SU-DHL-6 (cell line): ENCODE measurements around the gene TNFRSF18.

Experiments
- H2AFZ ChIP-seq: fragments of 200-600 bp; sonication (generic); 2 replicates; pipeline ENCODE4 v1.6.1; 2014; ENCODE audit warnings: low read depth, mild to moderate bottlenecking, moderate library complexity, mixed read lengths, antibody characterized with exemption, low read length; ENCODE audit not compliant: severe bottlenecking
- H3F3A ChIP-seq: fragments of 200-600 bp; shearing (Covaris generic); 2 replicates; pipeline ENCODE4 v1.6.0; 2016; ENCODE audit warnings: antibody characterized with exemption, mild to moderate bottlenecking; ENCODE audit not compliant: insufficient read depth
- H3K27ac ChIP-seq: fragments of 200-600 bp; sonication (generic); 2 replicates; pipeline ENCODE4 v1.5.1; 2016; ENCODE audit warnings: low read depth, mild to moderate bottlenecking, low read length, moderate library complexity, mixed read lengths
- H3K27me3 ChIP-seq: fragments of 200-600 bp; sonication (generic), shearing (Covaris generic); 2 replicates; pipeline ENCODE4 v1.6.0; 2014; ENCODE audit warnings: mild to moderate bottlenecking, low read length
- H3K36me3 ChIP-seq: fragments of 200-600 bp; sonication (generic); 2 replicates; pipeline ENCODE4 v1.6.1; 2014; ENCODE audit warnings: mild to moderate bottlenecking, low read length, mixed read lengths
- H3K4me2 ChIP-seq: fragments of 300-600, 200-600 bp; shearing (Covaris generic), sonication (generic); 2 replicates; pipeline ENCODE4 v1.6.0; 2014; ENCODE audit warnings: low read length, low read depth, mild to moderate bottlenecking; ENCODE audit not compliant: poor library complexity, severe bottlenecking
- H3K4me3 ChIP-seq: fragments of 200-600 bp; sonication (generic); 2 replicates; pipeline ENCODE4 v1.5.1; 2014; ENCODE audit warnings: antibody characterized with exemption, low read length, mild to moderate bottlenecking, mixed read lengths; ENCODE audit not compliant: insufficient read depth, poor library complexity, severe bottlenecking
- H3K79me2 ChIP-seq: fragments of 200-600 bp; sonication (generic); 2 replicates; pipeline ENCODE4 v1.6.1; 2014; ENCODE audit warnings: mild to moderate bottlenecking, low read length, moderate library complexity; ENCODE audit not compliant: insufficient read depth
- H3K9ac ChIP-seq: fragments of 200-600 bp; sonication (generic); 2 replicates; pipeline ENCODE4 v1.7.0; 2014; ENCODE audit warnings: mild to moderate bottlenecking, low read length
- H3K9me2 ChIP-seq: fragments of 200-600 bp; sonication (generic); replicated peaks from 2 replicates; pipeline ENCODE4 v1.6.1; 2014; ENCODE audit warnings: low read length; ENCODE audit not compliant: insufficient read depth
- H3K9me3 ChIP-seq: fragments of 200-600 bp; sonication (generic); 2 replicates; pipeline ENCODE4 v1.6.1; 2014; ENCODE audit warnings: low read length, mixed read lengths; ENCODE audit not compliant: insufficient read depth
- H4K20me1 ChIP-seq: fragments of 200-600 bp; sonication (generic); 2 replicates; pipeline ENCODE4 v1.6.1; 2014; ENCODE audit warnings: low read depth, mild to moderate bottlenecking, antibody characterized with exemption, low read length, moderate library complexity, mixed read lengths
- CTCF ChIP-seq: fragments of 200-600 bp; sonication (generic); IDR thresholded peaks from one replicate; pipeline ENCODE4 v1.5.1; 2017; ENCODE audit warnings: antibody characterized with exemption, mild to moderate bottlenecking, low read length, moderate library complexity; ENCODE audit not compliant: insufficient read depth, poor library complexity, severe bottlenecking
- EZH2phosphoT487 ChIP-seq: fragments of 200-600 bp; sonication (generic), shearing (Covaris generic); conservative IDR thresholded peaks from 2 replicates; pipeline ENCODE4 v1.6.1; 2018; ENCODE audit warnings: mild to moderate bottlenecking, antibody characterized with exemption, low read length, moderate library complexity, mixed read lengths

Gene TNFRSF18

GRCh38 chr1:1240348-1240732 lies 33.9 kb upstream of the TNFRSF18 start:
- Histone ChIP-seq H4K20me1 (no peaks in the 10 kb centered on the region), H3K9me3 (no peaks in the 10 kb centered on the region), H3K9ac (no peak overlapping the region), H3K4me3 (no peak overlapping the region), H3K27ac (no peak overlapping the region), H3K79me2 (no peaks in the 10 kb centered on the region), H3K27me3 (no peaks in the 10 kb centered on the region), H2AFZ (no peak overlapping the region), H3K4me2 (no peak overlapping the region), H3F3A (no peaks in the 10 kb centered on the region), H3K36me3 (no peaks in the 10 kb centered on the region), H3K9me2 (no peaks in the 10 kb centered on the region)
- TF ChIP-seq EZH2phosphoT487 (no peak), CTCF (no peak)

- TF ChIP-seq EZH2phosphoT487 (no peak), CTCF (no peak)
- Histone ChIP-seq H3K9me3 (no peaks in the 10 kb centered on the region), H3K27me3 (no peaks in the 10 kb centered on the region), H3K36me3 (no peaks in the 10 kb centered on the region), H3K4me2 (no peak overlapping the region), H3K9me2 (no peaks in the 10 kb centered on the region), H3K4me3 (no peak overlapping the region), H2AFZ (no peak overlapping the region), H3K9ac (no peak overlapping the region), H4K20me1 (no peaks in the 10 kb centered on the region), H3K27ac (no peak overlapping the region), H3K79me2 (no peaks in the 10 kb centered on the region), H3F3A (no peaks in the 10 kb centered on the region)
These were observed 33.4 kb upstream of the TNFRSF18 start for GRCh38 chr1:1239614-1240347.

- H3K4me3 ChIP-seq = no peak overlapping the region
- H2AFZ ChIP-seq = no peak overlapping the region
- no peaks in the 10 kb centered on the region for H3K9me2 ChIP-seq
- H3K4me2 ChIP-seq = no peak overlapping the region
- H3K27me3 ChIP-seq = no peaks in the 10 kb centered on the region
- no peaks in the 10 kb centered on the region for H3K79me2 ChIP-seq
- H3K27ac ChIP-seq = no peak overlapping the region
- H4K20me1 ChIP-seq = no peaks in the 10 kb centered on the region
- no peaks in the 10 kb centered on the region for H3F3A ChIP-seq
- H3K9ac ChIP-seq = no peak overlapping the region
- no peaks in the 10 kb centered on the region for H3K36me3 ChIP-seq
- no peaks in the 10 kb centered on the region for H3K9me3 ChIP-seq
- TF ChIP-seq CTCF = no peak
- TF ChIP-seq EZH2phosphoT487 = no peak
These were observed 32.8 kb upstream of the TNFRSF18 start for GRCh38 chr1:1239227-1239613.
